ENCODE measurements around the gene ZNF516.

DNA sequence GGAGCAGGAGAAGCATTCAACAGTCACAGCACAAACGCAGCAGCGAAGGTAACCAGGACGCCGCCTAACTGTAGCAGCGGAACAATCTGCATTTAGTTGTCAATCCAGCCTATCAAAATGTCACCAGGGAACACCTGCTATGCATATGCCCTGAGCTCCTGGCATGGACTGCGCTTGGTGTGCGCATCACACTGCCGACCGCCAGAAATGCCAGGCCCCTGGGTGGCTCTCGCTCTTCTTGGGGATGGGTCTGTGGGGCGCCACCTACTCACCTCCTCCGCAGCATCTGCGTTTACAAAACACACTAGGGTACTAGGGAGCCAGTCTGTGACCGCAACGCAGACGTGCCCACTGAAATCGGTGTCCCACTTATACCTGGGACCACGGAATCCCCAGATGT, 31.7 kb downstream of the ZNF516 start:
- no peak for TF ChIP-seq EZH2phosphoT487 (IDR thresholded peaks at IDR 0.05; ENCODE audit: insufficient read depth, low read depth)
- TF ChIP-seq EZH2 (IDR thresholded peaks at IDR 0.05; ENCODE audit: insufficient read depth, poor library complexity, severe bottlenecking) = no peak

Measured in GM23248 (cell line).